Measurements from ENCODE around the gene C4orf50.

Gene C4orf50

DNA sequence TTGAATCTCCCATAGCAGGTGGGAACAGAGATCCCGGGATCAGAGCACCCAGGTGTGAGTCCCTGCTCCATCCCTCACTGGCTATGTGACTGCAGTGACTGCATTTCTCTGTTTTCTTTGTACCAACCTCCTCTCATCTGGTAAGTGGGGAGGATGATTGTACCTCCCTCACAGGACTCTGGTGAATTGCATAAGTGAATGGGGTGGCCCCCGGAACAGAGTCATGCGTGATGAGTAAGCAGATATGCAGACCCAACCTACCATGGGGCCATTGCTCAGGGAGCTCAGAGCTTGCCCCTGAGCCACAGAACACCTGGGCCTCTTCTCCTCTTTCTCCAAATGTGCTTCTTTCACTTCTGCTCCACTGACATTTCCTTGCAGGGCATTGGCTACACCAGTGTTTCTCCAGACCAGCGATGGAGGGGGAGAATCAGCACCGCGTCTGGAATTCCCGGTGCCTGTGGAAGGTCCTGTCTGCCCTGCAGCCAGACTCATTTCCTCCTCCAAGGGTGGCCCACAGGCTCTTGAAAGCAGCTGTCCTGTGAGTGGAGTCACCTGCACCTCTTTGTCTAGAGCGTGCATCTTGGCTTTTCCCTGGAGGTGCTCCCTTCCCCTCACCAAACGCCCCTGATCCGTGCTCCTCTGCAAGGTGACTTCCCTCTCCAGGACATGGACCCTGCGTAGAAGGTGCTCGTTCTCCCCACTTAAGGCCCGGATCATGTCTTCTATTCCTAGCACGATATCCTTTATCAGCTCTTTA lies 30.0 kb downstream of the C4orf50 start:
- ATAC-seq (ENCODE audit: low read depth), result peak; percentile 14; the same call in 2 of the 3 replicates
- H3K4me3 ChIP-seq (ENCODE audit: severe bottlenecking), result no peak overlapping the region
- no peak for DNase-seq (ENCODE audit: low spot score)
- H3K27ac ChIP-seq (ENCODE audit: poor library complexity, severe bottlenecking), result no peak overlapping the region
- peaks cover 5% of the 10 kb centered on the region for H3K9me3 ChIP-seq (ENCODE audit: severe bottlenecking)
- no peaks in the 10 kb centered on the region for H3K36me3 ChIP-seq (ENCODE audit: low read depth)
- no peaks in the 10 kb centered on the region for H3K4me1 ChIP-seq (ENCODE audit: insufficient read depth, poor library complexity, severe bottlenecking)
- TF ChIP-seq, protein P1, sequence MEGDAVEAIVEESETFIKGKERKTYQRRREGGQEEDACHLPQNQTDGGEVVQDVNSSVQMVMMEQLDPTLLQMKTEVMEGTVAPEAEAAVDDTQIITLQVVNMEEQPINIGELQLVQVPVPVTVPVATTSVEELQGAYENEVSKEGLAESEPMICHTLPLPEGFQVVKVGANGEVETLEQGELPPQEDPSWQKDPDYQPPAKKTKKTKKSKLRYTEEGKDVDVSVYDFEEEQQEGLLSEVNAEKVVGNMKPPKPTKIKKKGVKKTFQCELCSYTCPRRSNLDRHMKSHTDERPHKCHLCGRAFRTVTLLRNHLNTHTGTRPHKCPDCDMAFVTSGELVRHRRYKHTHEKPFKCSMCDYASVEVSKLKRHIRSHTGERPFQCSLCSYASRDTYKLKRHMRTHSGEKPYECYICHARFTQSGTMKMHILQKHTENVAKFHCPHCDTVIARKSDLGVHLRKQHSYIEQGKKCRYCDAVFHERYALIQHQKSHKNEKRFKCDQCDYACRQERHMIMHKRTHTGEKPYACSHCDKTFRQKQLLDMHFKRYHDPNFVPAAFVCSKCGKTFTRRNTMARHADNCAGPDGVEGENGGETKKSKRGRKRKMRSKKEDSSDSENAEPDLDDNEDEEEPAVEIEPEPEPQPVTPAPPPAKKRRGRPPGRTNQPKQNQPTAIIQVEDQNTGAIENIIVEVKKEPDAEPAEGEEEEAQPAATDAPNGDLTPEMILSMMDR (IDR thresholded peaks at IDR 0.05; ENCODE audit: poor library complexity, severe bottlenecking), result no peak
- H3K27me3 ChIP-seq (ENCODE audit: insufficient read depth, poor library complexity, severe bottlenecking), result no peaks in the 10 kb centered on the region

DNA sequence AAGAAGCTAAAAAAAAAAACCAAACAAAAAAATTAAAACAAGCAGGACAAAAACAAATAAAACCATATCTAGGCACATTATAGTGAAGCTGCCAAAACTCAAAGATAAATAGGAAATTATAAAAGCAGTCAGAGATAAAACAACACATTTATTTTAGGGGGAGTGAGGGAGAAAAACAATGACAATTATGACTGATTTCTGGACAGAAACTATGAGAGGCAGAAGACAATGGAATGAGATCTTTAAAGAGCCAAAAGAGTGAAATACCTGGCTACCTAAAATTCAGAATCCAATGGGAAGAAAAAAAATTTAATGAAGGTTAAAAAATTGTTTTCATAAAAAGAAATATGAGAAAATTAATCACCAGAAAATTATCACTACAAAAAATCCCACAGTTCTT lies 33.4 kb downstream of the C4orf50 start:
- no peak for ATAC-seq (ENCODE audit: low read depth)
- no peak for DNase-seq (ENCODE audit: low spot score)
- no peaks in the 10 kb centered on the region for H3K27me3 ChIP-seq (ENCODE audit: insufficient read depth, poor library complexity, severe bottlenecking)
- TF ChIP-seq, protein P1 (IDR thresholded peaks at IDR 0.05; ENCODE audit: poor library complexity, severe bottlenecking), result no peak
- H3K36me3 ChIP-seq (ENCODE audit: low read depth), result no peaks in the 10 kb centered on the region
- H3K4me3 ChIP-seq (ENCODE audit: severe bottlenecking), result no peak overlapping the region
- H3K4me1 ChIP-seq (ENCODE audit: insufficient read depth, poor library complexity, severe bottlenecking), result no peaks in the 10 kb centered on the region
- H3K27ac ChIP-seq (ENCODE audit: poor library complexity, severe bottlenecking), result no peak overlapping the region
- H3K9me3 ChIP-seq (ENCODE audit: severe bottlenecking), result peaks cover 5% of the 10 kb centered on the region

DNA sequence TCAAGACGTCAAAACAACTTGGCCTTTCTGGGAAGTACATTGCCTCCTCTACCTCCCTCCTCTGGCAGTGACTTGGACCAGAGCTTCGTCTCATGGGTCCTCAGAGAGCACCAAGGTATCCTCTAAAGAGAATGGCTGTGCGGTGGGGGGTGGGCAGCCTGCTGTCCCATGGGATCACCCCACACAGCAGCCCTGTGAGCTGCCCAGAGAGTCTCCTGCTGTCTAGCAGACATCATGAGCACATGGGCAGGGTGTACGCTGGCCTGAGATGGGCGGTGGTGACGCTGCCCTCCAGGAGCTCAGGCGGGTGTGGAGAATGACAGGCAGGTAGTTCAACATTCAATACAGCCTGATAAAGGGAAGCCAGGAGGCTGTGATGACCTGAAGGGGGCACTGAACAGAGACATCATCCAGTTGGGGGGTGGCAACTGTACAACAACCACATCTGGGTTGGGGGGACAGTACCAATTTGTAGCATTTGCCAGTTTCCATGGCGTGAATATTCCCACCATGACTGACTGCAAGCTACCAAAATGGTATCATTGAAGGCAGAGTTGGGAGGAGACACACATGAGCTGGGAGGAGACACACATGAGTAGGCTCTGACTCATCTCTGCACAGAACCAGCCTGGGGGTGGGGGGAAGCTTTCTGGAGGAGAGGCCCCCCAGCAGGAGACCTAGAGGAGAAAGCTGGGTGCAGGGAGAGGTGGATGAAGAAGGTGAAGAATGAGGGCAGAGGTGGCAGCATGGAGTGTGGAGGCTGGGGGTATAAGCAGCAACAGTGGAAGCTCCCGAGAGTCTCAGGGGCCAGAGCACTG lies 35.9 kb downstream of the C4orf50 start:
- DNase-seq (ENCODE audit: low spot score) (peak; percentile 20), ATAC-seq (ENCODE audit: low read depth) (no peak)
- peaks cover 5% of the 10 kb centered on the region for H3K9me3 ChIP-seq (ENCODE audit: severe bottlenecking)
- TF ChIP-seq, protein P1 (IDR thresholded peaks at IDR 0.05; ENCODE audit: poor library complexity, severe bottlenecking), result no peak
- no peaks in the 10 kb centered on the region for H3K36me3 ChIP-seq (ENCODE audit: low read depth)
- no peak overlapping the region for H3K27ac ChIP-seq (ENCODE audit: poor library complexity, severe bottlenecking)
- H3K4me1 ChIP-seq (ENCODE audit: insufficient read depth, poor library complexity, severe bottlenecking), result no peaks in the 10 kb centered on the region
- peaks cover 15% of the 10 kb centered on the region for H3K27me3 ChIP-seq (ENCODE audit: insufficient read depth, poor library complexity, severe bottlenecking)
- H3K4me3 ChIP-seq (ENCODE audit: severe bottlenecking), result no peak overlapping the region

DNA sequence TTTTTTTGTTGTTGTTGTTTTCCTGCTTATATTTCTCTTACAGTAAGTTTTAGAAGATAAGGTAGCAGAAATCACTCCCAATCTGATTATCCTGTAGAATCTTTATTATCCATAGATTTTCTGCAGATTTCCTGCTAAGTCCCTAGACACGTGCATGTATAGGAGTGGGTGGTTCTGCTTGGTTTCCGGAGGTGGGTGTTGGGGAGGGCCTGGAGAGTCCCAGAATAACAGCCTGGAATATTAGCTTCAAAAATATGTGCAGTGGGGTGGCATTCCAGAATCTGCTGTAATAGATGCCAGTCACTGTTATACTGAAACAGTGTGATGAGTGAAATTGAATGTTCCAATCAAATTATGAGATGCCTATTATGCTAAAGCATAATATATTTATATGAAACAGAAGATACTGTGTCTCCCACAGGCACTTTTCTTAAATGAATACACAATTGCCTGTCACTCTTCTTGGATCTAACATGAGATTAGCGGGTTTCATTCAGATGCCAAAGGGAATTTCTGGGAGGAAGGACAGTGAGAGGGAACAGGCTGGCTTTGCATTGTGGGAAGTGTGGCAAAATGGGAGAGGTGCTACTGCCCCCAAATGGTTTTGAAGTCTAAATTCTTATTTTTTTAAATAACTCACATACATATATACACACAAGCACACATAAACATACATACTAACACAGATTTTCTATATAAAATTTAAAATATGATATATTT lies 37.6 kb downstream of the C4orf50 start:
- DNase-seq (ENCODE audit: low spot score) (no peak), ATAC-seq (ENCODE audit: low read depth) (no peak)
- H3K27ac ChIP-seq (ENCODE audit: poor library complexity, severe bottlenecking), result no peak overlapping the region
- H3K36me3 ChIP-seq (ENCODE audit: low read depth), result no peaks in the 10 kb centered on the region
- TF ChIP-seq, protein P1 (IDR thresholded peaks at IDR 0.05; ENCODE audit: poor library complexity, severe bottlenecking), result no peak
- peaks cover 5% of the 10 kb centered on the region for H3K9me3 ChIP-seq (ENCODE audit: severe bottlenecking)
- H3K4me1 ChIP-seq (ENCODE audit: insufficient read depth, poor library complexity, severe bottlenecking), result no peaks in the 10 kb centered on the region
- peaks cover 16% of the 10 kb centered on the region for H3K27me3 ChIP-seq (ENCODE audit: insufficient read depth, poor library complexity, severe bottlenecking)
- no peak overlapping the region for H3K4me3 ChIP-seq (ENCODE audit: severe bottlenecking)
